IMR-90 (cell line): ENCODE measurements around the gene NTN4. TPM values are rescaled to one million over a fixed set of nuclear protein-coding genes. Genes with fewer than 3 reads are reported as not detected.

Source experiments
- ATAC-seq: fragments of 200-7000 bp; cut with Tn5 transposase; 2 replicates; pipeline ENCODE4 v1.9.1; 2020; ENCODE audit warnings: low read depth, mild to moderate bottlenecking, moderate library complexity
- BruUV-seq: library from RNA; stranded (reverse); fragments of 400-500 nt; replicated peaks from 2 replicates; lab custom pipeline; 2021; lab: Mats Ljungman, UMichigan
- CTCF ChIA-PET: fragments of 300-600 bp; formaldehyde crosslinking; extraction: SDS; loops from one replicate; lab custom pipeline; 2021; ENCODE audit warnings: antibody characterized with exemption; lab: Yijun Ruan, JAX
- POLR2A ChIA-PET: fragments of 300-600 bp; sonication (Branson Sonifier 250); formaldehyde crosslinking; loops from one replicate; lab custom pipeline; 2022; ENCODE audit warnings: antibody characterized with exemption; ENCODE audit not compliant: unreplicated experiment; lab: Charles Lee
- DNase-seq: peaks from one replicate; pipeline ENCODE4 v3.0.0; 2013
- H2AFZ ChIP-seq: replicated peaks from 2 replicates; pipeline ENCODE3; 2013; ENCODE audit warnings: low read length, mild to moderate bottlenecking; ENCODE audit not compliant: poor library complexity
- H2AK5ac ChIP-seq: 2 replicates; pipeline ENCODE4 v1.6.1; 2013; ENCODE audit warnings: low read depth, low read length, inconsistent platforms
- H2AK9ac ChIP-seq: replicated peaks from 2 replicates; pipeline ENCODE3; 2013; ENCODE audit warnings: mild to moderate bottlenecking, low read depth, low read length, moderate library complexity; ENCODE audit not compliant: poor library complexity
- H2BK120ac ChIP-seq: 2 replicates; pipeline ENCODE4 v1.6.1; 2013; ENCODE audit warnings: low read depth, low read length, inconsistent platforms
- H2BK15ac ChIP-seq: 3 replicates; pipeline ENCODE4 v1.6.1; 2013; ENCODE audit warnings: low read depth, low read length, inconsistent platforms
- H2BK20ac ChIP-seq: 2 replicates; pipeline ENCODE4 v1.6.1; 2013; ENCODE audit warnings: low read depth, mild to moderate bottlenecking, inconsistent platforms, low read length, moderate library complexity
- H2BK5ac ChIP-seq: 2 replicates; pipeline ENCODE4 v1.6.1; 2013; ENCODE audit warnings: mild to moderate bottlenecking, low read depth, low read length, inconsistent platforms; ENCODE audit not compliant: poor library complexity, severe bottlenecking
- H3K14ac ChIP-seq: replicated peaks from 2 replicates; pipeline ENCODE4 v1.6.1; 2013; ENCODE audit warnings: low read depth, low read length, inconsistent platforms
- H3K18ac ChIP-seq: 2 replicates; pipeline ENCODE4 v1.6.1; 2013; ENCODE audit warnings: low read depth, low read length, control low read depth
- H3K23ac ChIP-seq: 2 replicates; pipeline ENCODE4 v1.6.1; 2013; ENCODE audit warnings: low read depth, low read length, inconsistent platforms
- H3K27ac ChIP-seq: 2 replicates; pipeline ENCODE4 v1.5.1; 2013; ENCODE audit warnings: mild to moderate bottlenecking, control low read depth, low read length; ENCODE audit not compliant: insufficient read depth
- H3K27me3 ChIP-seq: 2 replicates; pipeline ENCODE4 v1.6.1; 2013; ENCODE audit warnings: low read length; ENCODE audit not compliant: control insufficient read depth, insufficient read depth
- H3K36me3 ChIP-seq: 2 replicates; pipeline ENCODE4 v1.6.1; 2013; ENCODE audit warnings: low read length, mixed read lengths; ENCODE audit not compliant: control insufficient read depth, insufficient read depth
- H3K4ac ChIP-seq: 2 replicates; pipeline ENCODE4 v1.6.1; 2013; ENCODE audit warnings: low read depth, low read length, inconsistent platforms
- H3K4me1 ChIP-seq: 2 replicates; pipeline ENCODE4 v1.6.1; 2013; ENCODE audit warnings: low read length, mixed read lengths; ENCODE audit not compliant: control insufficient read depth, insufficient read depth
- H3K4me2 ChIP-seq: 2 replicates; pipeline ENCODE4 v1.6.1; 2013; ENCODE audit warnings: low read depth, mild to moderate bottlenecking, control low read depth, low read length, moderate library complexity
- H3K4me3 ChIP-seq: 2 replicates; pipeline ENCODE4 v1.5.1; 2013; ENCODE audit warnings: low read depth, mild to moderate bottlenecking, control low read depth, low read length, moderate library complexity; ENCODE audit not compliant: insufficient read depth
- H3K56ac ChIP-seq: 2 replicates; pipeline ENCODE4 v1.6.1; 2013; ENCODE audit warnings: low read length, inconsistent platforms; ENCODE audit not compliant: insufficient read depth; ENCODE audit errors: extremely low read depth
- H3K79me1 ChIP-seq, 2 experiments: 2 replicates each; pipeline ENCODE4 v1.6.1; 2013; ENCODE audit warnings: low read length in 2 of 2, inconsistent platforms in 1 of 2, low read depth in 1 of 2
- H3K9ac ChIP-seq: 2 replicates; pipeline ENCODE4 v1.6.1; 2013; ENCODE audit warnings: low read depth, low read length, control low read depth
- H3K9me1 ChIP-seq: 2 replicates; pipeline ENCODE4 v1.6.1; 2013; ENCODE audit warnings: low read length, inconsistent platforms; ENCODE audit not compliant: insufficient read depth
- H3K9me3 ChIP-seq: 2 replicates; pipeline ENCODE4 v1.6.1; 2013; ENCODE audit warnings: low read length; ENCODE audit not compliant: control insufficient read depth, insufficient read depth
- H4K20me1 ChIP-seq: 2 replicates; pipeline ENCODE4 v1.6.1; 2013; ENCODE audit warnings: low read length, inconsistent platforms; ENCODE audit not compliant: insufficient read depth
- H4K5ac ChIP-seq: 2 replicates; pipeline ENCODE4 v1.6.1; 2013; ENCODE audit warnings: mild to moderate bottlenecking, low read depth, low read length, control low read depth
- H4K8ac ChIP-seq, 2 experiments: 2 replicates each; pipeline ENCODE4 v1.6.1; 2013; ENCODE audit warnings: low read depth in 2 of 2, low read length in 2 of 2, control low read depth in 1 of 2, inconsistent platforms in 1 of 2
- H4K91ac ChIP-seq: 2 replicates; pipeline ENCODE4 v1.6.1; 2013; ENCODE audit warnings: low read depth, low read length, inconsistent platforms; ENCODE audit not compliant: insufficient read depth
- BHLHE40 ChIP-seq: fragments of 150-350 bp; IDR thresholded peaks from 2 replicates; pipeline ENCODE4 v1.6.1; 2016; ENCODE audit warnings: mild to moderate bottlenecking, low read depth, low read length
- MAZ ChIP-seq: IDR thresholded peaks from 2 replicates; pipeline ENCODE4 v1.6.1; 2012; ENCODE audit warnings: low read depth, mild to moderate bottlenecking, low read length, improper control_type of control experiment, moderate library complexity, borderline replicate concordance
- MXI1 ChIP-seq: IDR thresholded peaks from 2 replicates; pipeline ENCODE4 v1.6.1; 2012; ENCODE audit warnings: low read depth, mild to moderate bottlenecking, low read length, moderate library complexity, borderline replicate concordance
- RCOR1 ChIP-seq: IDR thresholded peaks from 2 replicates; pipeline ENCODE4 v1.6.1; 2012; ENCODE audit warnings: mild to moderate bottlenecking, low read length, improper control_type of control experiment; ENCODE audit not compliant: insufficient replicate concordance
- SMC3 ChIP-seq: fragments of 150-350 bp; IDR thresholded peaks from 2 replicates; pipeline ENCODE4 v1.6.1; 2016; ENCODE audit warnings: low read depth, mild to moderate bottlenecking, antibody characterized with exemption, low read length, moderate library complexity
- WGBS, 2 experiments: methylation state at CpG; one replicate each; pipeline versions ENCODE4 v1.1.5 to v1.1.7; 2013; ENCODE audit warnings: missing lambda C conversion rate in 2 of 2; ENCODE audit not compliant: insufficient read length in 1 of 2; ENCODE audit errors: extremely low coverage in 2 of 2; 5-methylcytosine and 5-hydroxymethylcytosine counted together
- dilution Hi-C: fragments of 300-500 bp; cut with HindIII; formaldehyde crosslinking; loops from one replicate; pipeline ENCODE4 v1.14.3; 2018; ENCODE audit warnings: low sequenced_read_pairs; ENCODE audit not compliant: unreplicated experiment
- in situ Hi-C: fragments of 300-500 bp; cut with MboI; formaldehyde crosslinking; loops from 3 replicates; pipeline ENCODE4 v1.14.3; 2019; ENCODE audit warnings: low sequenced_read_pairs, inconsistent platforms, mixed read lengths
- intact Hi-C: fragments of 100-400 bp; cut with micrococcal nuclease; formaldehyde crosslinking; loops from 2 replicates; pipeline ENCODE4 v1.10.0; 2022
- polyA plus RNA-seq, 3 experiments: library from polyadenylated mRNA; depleted of rRNA; stranded (reverse); fragments of >200 nt; gene quantifications; 2 replicates each; pipeline ENCODE4 v1.2.3, GENCODE V29; 2012; ENCODE audit warnings: low replicate concordance in 1 of 3
- total RNA-seq: library from RNA; depleted of rRNA; stranded (reverse); fragments of >200 nt; gene quantifications from 2 replicates; pipeline ENCODE4 v1.2.3, GENCODE V29; 2012
- TF ChIP-seq, protein P1 (sequence below): fragments of 150-350 bp; IDR thresholded peaks from 2 replicates; pipeline ENCODE4 v1.6.1; 2017; ENCODE audit warnings: mild to moderate bottlenecking, antibody characterized with exemption, low read length, low read depth

The NTN4 gene
- total and polyA plus RNA-seq, 2 of the 4 experiments (the other 2 are of a cell fraction), result 54.6 to 56.6 TPM

DNA sequence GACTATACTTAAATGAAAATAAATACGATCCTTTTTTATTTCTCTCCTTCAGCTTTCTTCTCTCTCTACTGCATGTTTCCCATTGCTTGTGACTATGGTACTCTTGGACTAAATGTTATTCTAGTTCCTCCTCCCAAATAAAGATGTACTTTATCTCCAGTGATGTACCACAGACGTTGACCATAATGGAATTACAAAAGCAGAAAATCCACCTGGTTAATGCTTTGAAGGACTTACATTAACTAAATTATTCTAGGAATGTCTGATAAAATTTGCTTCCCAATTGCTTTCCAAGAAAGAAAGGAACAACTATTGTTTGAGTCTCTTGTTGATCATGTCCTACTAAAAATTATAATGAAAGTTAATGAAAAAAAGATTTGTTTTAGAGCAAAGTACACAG is 71.8 kb downstream of the NTN4 start:
- CTCF ChIA-PET, result no interaction called here
- H4K8ac ChIP-seq, result no peak overlapping the region

More for the DNA sequence above, 71.8 kb downstream of the NTN4 start:
- Histone ChIP-seq H3K79me1 (peaks cover 0 to 16% of the 10 kb centered on the region in 2 experiments; a peak in 2 of 4 replicates), H3K18ac (no peak overlapping the region), H2BK5ac (no peak overlapping the region), H4K5ac (no peak overlapping the region), H3K14ac (no peak overlapping the region), H2BK120ac (no peak overlapping the region), H2AFZ (no peak overlapping the region), H3K4me2 (no peak overlapping the region), H3K56ac (no peak overlapping the region), H3K9me1 (peaks cover 2% of the 10 kb centered on the region; the same call in 1 of the 2 replicates), H2BK20ac (no peak overlapping the region), H3K4ac (no peak overlapping the region), H3K4me1 (no peaks in the 10 kb centered on the region), H2AK5ac (no peak overlapping the region), H2BK15ac (no peak overlapping the region), H3K23ac (no peak overlapping the region), H3K9ac (no peak overlapping the region), H3K27ac (no peak overlapping the region), H3K36me3 (peaks cover 7% of the 10 kb centered on the region), H3K27me3 (no peaks in the 10 kb centered on the region), H4K91ac (no peak overlapping the region), H3K9me3 (no peaks in the 10 kb centered on the region), H3K4me3 (no peak overlapping the region), H2AK9ac (no peak overlapping the region), H4K20me1 (no peaks in the 10 kb centered on the region)
- in situ Hi-C loops, result no loop called here
- ATAC-seq, result no peak
- intact Hi-C loops, result no loop called here
- BruUV-seq, result no TSS peak
- dilution Hi-C loops, result no loop called here
- no peak for DNase-seq
- POLR2A ChIA-PET, result no interaction called here
- TF ChIP-seq SMC3, result no peak
- TF ChIP-seq RCOR1, result no peak
- TF ChIP-seq, protein P1, sequence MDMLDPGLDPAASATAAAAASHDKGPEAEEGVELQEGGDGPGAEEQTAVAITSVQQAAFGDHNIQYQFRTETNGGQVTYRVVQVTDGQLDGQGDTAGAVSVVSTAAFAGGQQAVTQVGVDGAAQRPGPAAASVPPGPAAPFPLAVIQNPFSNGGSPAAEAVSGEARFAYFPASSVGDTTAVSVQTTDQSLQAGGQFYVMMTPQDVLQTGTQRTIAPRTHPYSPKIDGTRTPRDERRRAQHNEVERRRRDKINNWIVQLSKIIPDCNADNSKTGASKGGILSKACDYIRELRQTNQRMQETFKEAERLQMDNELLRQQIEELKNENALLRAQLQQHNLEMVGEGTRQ, result no peak
- no peak for TF ChIP-seq BHLHE40
- no peak for TF ChIP-seq MXI1
- no peak for TF ChIP-seq MAZ
- WGBS, 2 experiments, result no CpG with 5 or more reads among the region's 2 CpGs
